Smooth muscle cell (in vitro differentiated cells): ENCODE measurements around the gene TXN. TPM values are rescaled to one million over a fixed set of nuclear protein-coding genes. Genes with fewer than 3 reads are reported as not detected.
A peak's percentile ranks its signal among the peaks of the same experiment; 100 is the strongest.
"Not testable (repeated sequence)": the region's sequence is repeated elsewhere in the genome, so short reads cannot be mapped to it uniquely, and the experiment has no call there.

Experiments used
- DNase-seq: peaks from one replicate; lab custom pipeline; 2025; ENCODE audit not compliant: unreplicated experiment; lab: John Stamatoyannopoulos, UW
- H2AFZ ChIP-seq: fragments of 200-600 bp; sonication (generic); 2 replicates; pipeline ENCODE4 v1.6.0; 2016; ENCODE audit warnings: antibody characterized with exemption, low read depth, mild to moderate bottlenecking
- H3F3A ChIP-seq: fragments of 200-600 bp; sonication (generic); 2 replicates; pipeline ENCODE4 v1.6.0; 2017; ENCODE audit warnings: antibody characterized with exemption, low read depth
- H3K27ac ChIP-seq: fragments of 200-600 bp; sonication (generic); 2 replicates; pipeline ENCODE4 v1.5.1; 2016; ENCODE audit warnings: low read depth, mild to moderate bottlenecking
- H3K27me3 ChIP-seq: fragments of 200-600 bp; sonication (generic); 2 replicates; pipeline ENCODE4 v1.6.1; 2016; ENCODE audit warnings: low read depth, mild to moderate bottlenecking
- H3K36me3 ChIP-seq: fragments of 200-600 bp; sonication (generic); 2 replicates; pipeline ENCODE4 v1.5.1; 2016; ENCODE audit warnings: low read depth
- H3K4me1 ChIP-seq: fragments of 200-600 bp; sonication (generic); 2 replicates; pipeline ENCODE4 v1.5.1; 2016; ENCODE audit warnings: low read depth
- H3K4me2 ChIP-seq: fragments of 200-600 bp; sonication (generic); 2 replicates; pipeline ENCODE4 v1.6.0; 2016; ENCODE audit warnings: mild to moderate bottlenecking
- H3K4me3 ChIP-seq: fragments of 200-600 bp; sonication (generic); 2 replicates; pipeline ENCODE4 v1.5.1; 2016; ENCODE audit warnings: mild to moderate bottlenecking
- H3K79me2 ChIP-seq: fragments of 200-600 bp; sonication (generic); 2 replicates; pipeline ENCODE4 v1.6.0; 2016; ENCODE audit warnings: low read depth, mild to moderate bottlenecking
- H3K9ac ChIP-seq: fragments of 200-600 bp; sonication (generic); 2 replicates; pipeline ENCODE4 v1.6.0; 2016; ENCODE audit warnings: low read depth
- H3K9me3 ChIP-seq: fragments of 200-600 bp; sonication (generic); replicated peaks from 2 replicates; pipeline ENCODE4 v1.5.1; 2016; ENCODE audit warnings: low read depth
- H4K20me1 ChIP-seq: fragments of 200-600 bp; sonication (generic); 2 replicates; pipeline ENCODE4 v1.6.0; 2016; ENCODE audit warnings: low read depth
- CTCF ChIP-seq: fragments of 200-600 bp; sonication (generic); IDR thresholded peaks from 2 replicates; pipeline ENCODE4 v1.5.1; 2017; ENCODE audit warnings: borderline replicate concordance, mild to moderate bottlenecking, antibody characterized with exemption; ENCODE audit not compliant: insufficient read depth, poor library complexity, severe bottlenecking
- WGBS: methylation state at CpG from one replicate; pipeline ENCODE4 v1.1.7; 2016; ENCODE audit warnings: low lambda C conversion rate; 5-methylcytosine and 5-hydroxymethylcytosine counted together
- polyA plus RNA-seq: library from polyadenylated mRNA; unstranded; fragments of >200 nt; fragmentation: Nextera tagmentation; extraction: Ambion mirVana; gene quantifications from 2 replicates; pipeline ENCODE4 v1.2.1, GENCODE V29; 2016
- total RNA-seq: library from RNA; depleted of rRNA; stranded (reverse); fragments of >200 nt; gene quantifications from 2 replicates; pipeline ENCODE4 v1.2.3, GENCODE V29; 2014

Gene TXN
- total and polyA plus RNA-seq, 2 experiments from 2014 or later = 394 to 426 TPM

- no peaks in the 10 kb centered on the region for H3K9me3 ChIP-seq
- H3K36me3 ChIP-seq = no peaks in the 10 kb centered on the region
- no peak overlapping the region for H2AFZ ChIP-seq
- H4K20me1 ChIP-seq = no peaks in the 10 kb centered on the region
- no peak for TF ChIP-seq CTCF
- no peak overlapping the region for H3K4me2 ChIP-seq
- H3K27ac ChIP-seq = no peak overlapping the region
- 95% methylated on average over 12 of the region's 12 CpGs for WGBS
- H3K9ac ChIP-seq = no peak overlapping the region
- DNase-seq = no peak
- H3K27me3 ChIP-seq = no peaks in the 10 kb centered on the region
- no peaks in the 10 kb centered on the region for H3K4me1 ChIP-seq
- H3K79me2 ChIP-seq = no peaks in the 10 kb centered on the region
- H3K4me3 ChIP-seq = no peak overlapping the region
- peaks cover 9% of the 10 kb centered on the region for H3F3A ChIP-seq
Observed at GRCh38 chr9:110198357-110198756, 58.0 kb downstream of the TXN start.

- Histone ChIP-seq H3K27me3 (no peaks in the 10 kb centered on the region), H3K9me3 (no peaks in the 10 kb centered on the region), H4K20me1 (no peaks in the 10 kb centered on the region), H3F3A (peaks cover 10% of the 10 kb centered on the region), H2AFZ (peak overlapping the region; percentile 14), H3K79me2 (no peaks in the 10 kb centered on the region), H3K27ac (no peak overlapping the region), H3K4me1 (no peaks in the 10 kb centered on the region), H3K4me2 (no peak overlapping the region), H3K4me3 (no peak overlapping the region), H3K9ac (no peak overlapping the region), H3K36me3 (no peaks in the 10 kb centered on the region)
- no peak for TF ChIP-seq CTCF
- 72% methylated on average over 11 of the region's 11 CpGs for WGBS
- DNase-seq = no peak
Observed at GRCh38 chr9:110197330-110198187, 58.7 kb downstream of the TXN start.

GRCh38 chr9:110196084-110196499, 60.2 kb downstream of the TXN start:
- not testable (repeated sequence) for H4K20me1 ChIP-seq, H3K9me3 ChIP-seq, H3K36me3 ChIP-seq, H2AFZ ChIP-seq, H3K27ac ChIP-seq, H3F3A ChIP-seq, H3K27me3 ChIP-seq, H3K4me3 ChIP-seq, H3K79me2 ChIP-seq, H3K4me1 ChIP-seq, H3K9ac ChIP-seq, H3K4me2 ChIP-seq, DNase-seq
- 96% methylated on average over 16 of the region's 16 CpGs for WGBS

Other genes with a start within 250 kb of the TXN start
- not detected in 2 replicates for gene C9orf152, start 48.3 kb downstream of the TXN start, total RNA-seq
- not detected in 2 replicates for gene C9orf152, start 48.3 kb downstream of the TXN start, polyA plus RNA-seq
- not detected in 2 replicates for gene TXNDC8, start 81.4 kb upstream of the TXN start, total RNA-seq
- not detected in 2 replicates for gene TXNDC8, start 81.4 kb upstream of the TXN start, polyA plus RNA-seq